ENCODE measurements around the gene SPEN.
"Not testable (repeated sequence)": the region's sequence is repeated elsewhere in the genome, so short reads cannot be mapped to it uniquely, and the experiment has no call there.

SPEN gene

GRCh38 chr1:15915991-15916390, 68.5 kb downstream of the SPEN start:
- Histone ChIP-seq H3K4me3 (ENCODE audit: low read length) (no peak overlapping the region), H3K9ac (ENCODE audit: low read depth, low read length) (peak overlapping the region; percentile 17), H3K9me3 (replicated peaks; ENCODE audit: low read length) (no peaks in the 10 kb centered on the region), H3K4me1 (ENCODE audit: control insufficient read depth, insufficient read depth, low read length) (peaks cover 42% of the 10 kb centered on the region), H3K36me3 (ENCODE audit: insufficient read depth, low read length) (peaks cover 17% of the 10 kb centered on the region), H3K27me3 (ENCODE audit: control insufficient read depth, insufficient read depth, low read length) (no peaks in the 10 kb centered on the region), H3K4me2 (ENCODE audit: low read length) (peak overlapping the region; percentile 30)

GRCh38 chr1:15916417-15916816, 68.9 kb downstream of the SPEN start:
- Histone ChIP-seq H3K4me1 (ENCODE audit: control insufficient read depth, insufficient read depth, low read length) (peaks cover 42% of the 10 kb centered on the region), H3K4me3 (ENCODE audit: low read length) (no peak overlapping the region), H3K36me3 (ENCODE audit: insufficient read depth, low read length) (peaks cover 17% of the 10 kb centered on the region), H3K9ac (ENCODE audit: low read depth, low read length) (peak overlapping the region; percentile 17), H3K9me3 (replicated peaks; ENCODE audit: low read length) (no peaks in the 10 kb centered on the region), H3K4me2 (ENCODE audit: low read length) (peak overlapping the region; percentile 30), H3K27me3 (ENCODE audit: control insufficient read depth, insufficient read depth, low read length) (no peaks in the 10 kb centered on the region)

GRCh38 chr1:15916916-15917315, 69.4 kb downstream of the SPEN start:
- Histone ChIP-seq H3K4me3 (ENCODE audit: low read length) (no peak overlapping the region), H3K4me2 (ENCODE audit: low read length) (no peak overlapping the region), H3K4me1 (ENCODE audit: control insufficient read depth, insufficient read depth, low read length) (peaks cover 42% of the 10 kb centered on the region), H3K9me3 (replicated peaks; ENCODE audit: low read length) (no peaks in the 10 kb centered on the region), H3K27me3 (ENCODE audit: control insufficient read depth, insufficient read depth, low read length) (no peaks in the 10 kb centered on the region), H3K9ac (ENCODE audit: low read depth, low read length) (peak overlapping the region; percentile 2), H3K36me3 (ENCODE audit: insufficient read depth, low read length) (peaks cover 17% of the 10 kb centered on the region)

GRCh38 chr1:15918962-15919715, 71.6 kb downstream of the SPEN start:
- peak overlapping the region; percentile 28 for H3K9ac ChIP-seq (ENCODE audit: low read depth, low read length)
- no peaks in the 10 kb centered on the region for H3K9me3 ChIP-seq (replicated peaks; ENCODE audit: low read length)
- no peaks in the 10 kb centered on the region for H3K27me3 ChIP-seq (ENCODE audit: control insufficient read depth, insufficient read depth, low read length)
- peak overlapping the region; percentile 60 for H3K4me2 ChIP-seq (ENCODE audit: low read length)
- peaks cover 22% of the 10 kb centered on the region for H3K36me3 ChIP-seq (ENCODE audit: insufficient read depth, low read length)
- peaks cover 55% of the 10 kb centered on the region for H3K4me1 ChIP-seq (ENCODE audit: control insufficient read depth, insufficient read depth, low read length)
- H3K4me3 ChIP-seq (ENCODE audit: low read length) = no peak overlapping the region

GRCh38 chr1:15923241-15923640, 75.7 kb downstream of the SPEN start:
- Histone ChIP-seq H3K9me3 (replicated peaks; ENCODE audit: low read length) (no peaks in the 10 kb centered on the region), H3K27me3 (ENCODE audit: control insufficient read depth, insufficient read depth, low read length) (no peaks in the 10 kb centered on the region), H3K9ac (ENCODE audit: low read depth, low read length) (peak overlapping the region; percentile 32), H3K4me3 (ENCODE audit: low read length) (no peak overlapping the region), H3K4me1 (ENCODE audit: control insufficient read depth, insufficient read depth, low read length) (peaks cover 44% of the 10 kb centered on the region), H3K36me3 (ENCODE audit: insufficient read depth, low read length) (peaks cover 25% of the 10 kb centered on the region), H3K4me2 (ENCODE audit: low read length) (peak overlapping the region; percentile 32)

- H3K27me3 ChIP-seq (ENCODE audit: control insufficient read depth, insufficient read depth, low read length); H3K4me2 ChIP-seq (ENCODE audit: low read length); H3K4me3 ChIP-seq (ENCODE audit: low read length); H3K9ac ChIP-seq (ENCODE audit: low read depth, low read length); H3K9me3 ChIP-seq (replicated peaks; ENCODE audit: low read length): not testable (repeated sequence)
- Histone ChIP-seq H3K4me1 (ENCODE audit: control insufficient read depth, insufficient read depth, low read length) (peaks cover 24% of the 10 kb centered on the region), H3K36me3 (ENCODE audit: insufficient read depth, low read length) (peaks cover 50% of the 10 kb centered on the region)
These were observed 78.9 kb downstream of the SPEN start for GRCh38 chr1:15926448-15926847.

GRCh38 chr1:15928971-15929965, 81.8 kb downstream of the SPEN start:
- Histone ChIP-seq H3K4me2 (ENCODE audit: low read length) (no peak overlapping the region), H3K4me3 (ENCODE audit: low read length) (no peak overlapping the region), H3K36me3 (ENCODE audit: insufficient read depth, low read length) (peaks cover 63% of the 10 kb centered on the region), H3K9me3 (replicated peaks; ENCODE audit: low read length) (no peaks in the 10 kb centered on the region), H3K27me3 (ENCODE audit: control insufficient read depth, insufficient read depth, low read length) (no peaks in the 10 kb centered on the region), H3K4me1 (ENCODE audit: control insufficient read depth, insufficient read depth, low read length) (peaks cover 10% of the 10 kb centered on the region), H3K9ac (ENCODE audit: low read depth, low read length) (no peak overlapping the region)

- H3K9me3 ChIP-seq (replicated peaks; ENCODE audit: low read length) = no peaks in the 10 kb centered on the region
- no peak overlapping the region for H3K9ac ChIP-seq (ENCODE audit: low read depth, low read length)
- no peaks in the 10 kb centered on the region for H3K4me1 ChIP-seq (ENCODE audit: control insufficient read depth, insufficient read depth, low read length)
- no peaks in the 10 kb centered on the region for H3K27me3 ChIP-seq (ENCODE audit: control insufficient read depth, insufficient read depth, low read length)
- no peak overlapping the region for H3K4me2 ChIP-seq (ENCODE audit: low read length)
- H3K36me3 ChIP-seq (ENCODE audit: insufficient read depth, low read length) = peaks cover 77% of the 10 kb centered on the region
- H3K4me3 ChIP-seq (ENCODE audit: low read length) = no peak overlapping the region
These were observed 83.9 kb downstream of the SPEN start for GRCh38 chr1:15931401-15931800.

GRCh38 chr1:15931884-15932283, 84.4 kb downstream of the SPEN start:
- no peaks in the 10 kb centered on the region for H3K27me3 ChIP-seq (ENCODE audit: control insufficient read depth, insufficient read depth, low read length)
- H3K9me3 ChIP-seq (replicated peaks; ENCODE audit: low read length) = no peaks in the 10 kb centered on the region
- no peaks in the 10 kb centered on the region for H3K4me1 ChIP-seq (ENCODE audit: control insufficient read depth, insufficient read depth, low read length)
- no peak overlapping the region for H3K9ac ChIP-seq (ENCODE audit: low read depth, low read length)
- no peak overlapping the region for H3K4me2 ChIP-seq (ENCODE audit: low read length)
- peaks cover 77% of the 10 kb centered on the region for H3K36me3 ChIP-seq (ENCODE audit: insufficient read depth, low read length)
- H3K4me3 ChIP-seq (ENCODE audit: low read length) = no peak overlapping the region

GRCh38 chr1:15932612-15933011, 85.1 kb downstream of the SPEN start:
- no peak overlapping the region for H3K9ac ChIP-seq (ENCODE audit: low read depth, low read length)
- peaks cover 7% of the 10 kb centered on the region for H3K4me1 ChIP-seq (ENCODE audit: control insufficient read depth, insufficient read depth, low read length)
- H3K36me3 ChIP-seq (ENCODE audit: insufficient read depth, low read length) = peaks cover 81% of the 10 kb centered on the region
- H3K4me3 ChIP-seq (ENCODE audit: low read length) = no peak overlapping the region
- H3K9me3 ChIP-seq (replicated peaks; ENCODE audit: low read length) = no peaks in the 10 kb centered on the region
- no peak overlapping the region for H3K4me2 ChIP-seq (ENCODE audit: low read length)
- no peaks in the 10 kb centered on the region for H3K27me3 ChIP-seq (ENCODE audit: control insufficient read depth, insufficient read depth, low read length)

GRCh38 chr1:15933684-15934083, 86.2 kb downstream of the SPEN start:
- Histone ChIP-seq H3K27me3 (ENCODE audit: control insufficient read depth, insufficient read depth, low read length) (no peaks in the 10 kb centered on the region), H3K9ac (ENCODE audit: low read depth, low read length) (no peak overlapping the region), H3K4me2 (ENCODE audit: low read length) (no peak overlapping the region), H3K9me3 (replicated peaks; ENCODE audit: low read length) (no peaks in the 10 kb centered on the region), H3K4me1 (ENCODE audit: control insufficient read depth, insufficient read depth, low read length) (peaks cover 12% of the 10 kb centered on the region), H3K36me3 (ENCODE audit: insufficient read depth, low read length) (peaks cover 76% of the 10 kb centered on the region), H3K4me3 (ENCODE audit: low read length) (no peak overlapping the region)
